ENCODE measurements around the gene MAP3K14.

The MAP3K14 gene

GRCh38 chr17:45292696-45293412, 24.0 kb downstream of the MAP3K14 start:
- Histone ChIP-seq H3K4me1 (ENCODE audit: control insufficient read depth in 5 of 5, insufficient read depth in 5 of 5, low read length in 5 of 5) (peaks cover 24 to 79% (median 71%) of the 10 kb centered on the region in 5 donors), H3K9ac (ENCODE audit: low read length in 5 of 5) (peak overlapping the region in 2 of 5 donors; percentile 12 to 38), H3K4me3 (ENCODE audit: low read depth in 1 of 5, low read length in 5 of 5) (no peak overlapping the region), H3K9me3 (ENCODE audit: control insufficient read depth in 5 of 5, low read length in 5 of 5) (no peaks in the 10 kb centered on the region), H3K36me3 (ENCODE audit: control insufficient read depth in 5 of 5, insufficient read depth in 5 of 5, low read length in 5 of 5) (peaks cover 0 to 25% (median 17%) of the 10 kb centered on the region in 5 donors), H3K27me3 (ENCODE audit: control insufficient read depth in 5 of 5, insufficient read depth in 4 of 5, low read length in 5 of 5) (no peaks in the 10 kb centered on the region), H3K27ac (ENCODE audit: low read depth, low read length) (peak overlapping the region; percentile 46)

GRCh38 chr17:45291171-45291805, 25.5 kb downstream of the MAP3K14 start:
- Histone ChIP-seq H3K27ac (ENCODE audit: low read depth, low read length) (peak overlapping the region; percentile 2), H3K4me3 (ENCODE audit: low read depth in 1 of 5, low read length in 5 of 5) (no peak overlapping the region), H3K9me3 (ENCODE audit: control insufficient read depth in 5 of 5, low read length in 5 of 5) (no peaks in the 10 kb centered on the region), H3K36me3 (ENCODE audit: control insufficient read depth in 5 of 5, insufficient read depth in 5 of 5, low read length in 5 of 5) (peaks cover 0 to 41% (median 32%) of the 10 kb centered on the region in 5 donors), H3K27me3 (ENCODE audit: control insufficient read depth in 5 of 5, insufficient read depth in 4 of 5, low read length in 5 of 5) (no peaks in the 10 kb centered on the region), H3K9ac (ENCODE audit: low read length in 5 of 5) (no peak overlapping the region), H3K4me1 (ENCODE audit: control insufficient read depth in 5 of 5, insufficient read depth in 5 of 5, low read length in 5 of 5) (peaks cover 24 to 66% (median 59%) of the 10 kb centered on the region in 5 donors)

GRCh38 chr17:45290269-45290765, 26.5 kb downstream of the MAP3K14 start:
- peaks cover 19 to 57% (median 52%) of the 10 kb centered on the region in 5 donors for H3K4me1 ChIP-seq (ENCODE audit: control insufficient read depth in 5 of 5, insufficient read depth in 5 of 5, low read length in 5 of 5)
- H3K36me3 ChIP-seq (ENCODE audit: control insufficient read depth in 5 of 5, insufficient read depth in 5 of 5, low read length in 5 of 5) = peaks cover 0 to 47% (median 36%) of the 10 kb centered on the region in 5 donors
- H3K4me3 ChIP-seq (ENCODE audit: low read depth in 1 of 5, low read length in 5 of 5) = no peak overlapping the region
- no peak overlapping the region for H3K27ac ChIP-seq (ENCODE audit: low read depth, low read length)
- H3K9ac ChIP-seq (ENCODE audit: low read length in 5 of 5) = no peak overlapping the region
- no peaks in the 10 kb centered on the region for H3K9me3 ChIP-seq (ENCODE audit: control insufficient read depth in 5 of 5, low read length in 5 of 5)
- no peaks in the 10 kb centered on the region for H3K27me3 ChIP-seq (ENCODE audit: control insufficient read depth in 5 of 5, insufficient read depth in 4 of 5, low read length in 5 of 5)

- no peak overlapping the region for H3K9ac ChIP-seq (ENCODE audit: low read length in 5 of 5)
- H3K27ac ChIP-seq (ENCODE audit: low read depth, low read length) = no peak overlapping the region
Measured at GRCh38 chr17:45289301-45290268, 27.2 kb downstream of the MAP3K14 start.

GRCh38 chr17:45288825-45289224, 28.0 kb downstream of the MAP3K14 start:
- Histone ChIP-seq H3K27me3 (ENCODE audit: control insufficient read depth in 5 of 5, insufficient read depth in 4 of 5, low read length in 5 of 5) (no peaks in the 10 kb centered on the region), H3K9me3 (ENCODE audit: control insufficient read depth in 5 of 5, low read length in 5 of 5) (no peaks in the 10 kb centered on the region), H3K4me3 (ENCODE audit: low read depth in 1 of 5, low read length in 5 of 5) (no peak overlapping the region), H3K9ac (ENCODE audit: low read length in 5 of 5) (no peak overlapping the region), H3K4me1 (ENCODE audit: control insufficient read depth in 5 of 5, insufficient read depth in 5 of 5, low read length in 5 of 5) (peaks cover 14 to 43% (median 39%) of the 10 kb centered on the region in 5 donors), H3K36me3 (ENCODE audit: control insufficient read depth in 5 of 5, insufficient read depth in 5 of 5, low read length in 5 of 5) (peaks cover 0 to 61% (median 49%) of the 10 kb centered on the region in 5 donors), H3K27ac (ENCODE audit: low read depth, low read length) (no peak overlapping the region)

More at GRCh38 chr17:45289301-45290268, 27.2 kb downstream of the MAP3K14 start:
- Histone ChIP-seq H3K4me3 (ENCODE audit: low read depth in 1 of 5, low read length in 5 of 5) (no peak overlapping the region), H3K9me3 (ENCODE audit: control insufficient read depth in 5 of 5, low read length in 5 of 5) (no peaks in the 10 kb centered on the region), H3K36me3 (ENCODE audit: control insufficient read depth in 5 of 5, insufficient read depth in 5 of 5, low read length in 5 of 5) (peaks cover 0 to 54% (median 42%) of the 10 kb centered on the region in 5 donors), H3K4me1 (ENCODE audit: control insufficient read depth in 5 of 5, insufficient read depth in 5 of 5, low read length in 5 of 5) (peaks cover 19 to 50% (median 47%) of the 10 kb centered on the region in 5 donors), H3K27me3 (ENCODE audit: control insufficient read depth in 5 of 5, insufficient read depth in 4 of 5, low read length in 5 of 5) (no peaks in the 10 kb centered on the region)

- Histone ChIP-seq H3K27ac (ENCODE audit: low read depth, low read length) (no peak overlapping the region), H3K36me3 (ENCODE audit: control insufficient read depth in 5 of 5, insufficient read depth in 5 of 5, low read length in 5 of 5) (peaks cover 0 to 72% (median 59%) of the 10 kb centered on the region in 5 donors), H3K4me1 (ENCODE audit: control insufficient read depth in 5 of 5, insufficient read depth in 5 of 5, low read length in 5 of 5) (peaks cover 7 to 33% (median 29%) of the 10 kb centered on the region in 5 donors), H3K4me3 (ENCODE audit: low read depth in 1 of 5, low read length in 5 of 5) (no peak overlapping the region), H3K9ac (ENCODE audit: low read length in 5 of 5) (peak overlapping the region in 2 of 5 donors; percentile 21 to 47), H3K27me3 (ENCODE audit: control insufficient read depth in 5 of 5, insufficient read depth in 4 of 5, low read length in 5 of 5) (no peaks in the 10 kb centered on the region), H3K9me3 (ENCODE audit: control insufficient read depth in 5 of 5, low read length in 5 of 5) (no peaks in the 10 kb centered on the region)
Measured at GRCh38 chr17:45287526-45288500, 29.0 kb downstream of the MAP3K14 start.

GRCh38 chr17:45286286-45286685, 30.5 kb downstream of the MAP3K14 start:
- peaks cover 3 to 17% (median 14%) of the 10 kb centered on the region in 5 donors for H3K4me1 ChIP-seq (ENCODE audit: control insufficient read depth in 5 of 5, insufficient read depth in 5 of 5, low read length in 5 of 5)
- peaks cover 0 to 78% (median 64%) of the 10 kb centered on the region in 5 donors for H3K36me3 ChIP-seq (ENCODE audit: control insufficient read depth in 5 of 5, insufficient read depth in 5 of 5, low read length in 5 of 5)
- no peak overlapping the region for H3K4me3 ChIP-seq (ENCODE audit: low read depth in 1 of 5, low read length in 5 of 5)
- no peak overlapping the region for H3K9ac ChIP-seq (ENCODE audit: low read length in 5 of 5)
- H3K27ac ChIP-seq (ENCODE audit: low read depth, low read length) = no peak overlapping the region
- H3K27me3 ChIP-seq (ENCODE audit: control insufficient read depth in 5 of 5, insufficient read depth in 4 of 5, low read length in 5 of 5) = no peaks in the 10 kb centered on the region
- no peaks in the 10 kb centered on the region for H3K9me3 ChIP-seq (ENCODE audit: control insufficient read depth in 5 of 5, low read length in 5 of 5)

GRCh38 chr17:45284176-45285140, 32.4 kb downstream of the MAP3K14 start:
- no peak overlapping the region for H3K4me3 ChIP-seq (ENCODE audit: low read depth in 1 of 5, low read length in 5 of 5)
- H3K27me3 ChIP-seq (ENCODE audit: control insufficient read depth in 5 of 5, insufficient read depth in 4 of 5, low read length in 5 of 5) = no peaks in the 10 kb centered on the region
- no peak overlapping the region for H3K27ac ChIP-seq (ENCODE audit: low read depth, low read length)
- H3K4me1 ChIP-seq (ENCODE audit: control insufficient read depth in 5 of 5, insufficient read depth in 5 of 5, low read length in 5 of 5) = peaks cover 0 to 6% (median 0%) of the 10 kb centered on the region in 5 donors
- H3K9me3 ChIP-seq (ENCODE audit: control insufficient read depth in 5 of 5, low read length in 5 of 5) = no peaks in the 10 kb centered on the region
- H3K9ac ChIP-seq (ENCODE audit: low read length in 5 of 5) = no peak overlapping the region
- H3K36me3 ChIP-seq (ENCODE audit: control insufficient read depth in 5 of 5, insufficient read depth in 5 of 5, low read length in 5 of 5) = peaks cover 0 to 73% (median 61%) of the 10 kb centered on the region in 5 donors

All from subcutaneous abdominal adipose tissue (tissue), 5 donors.